ENCODE measurements around the gene RPL37A.

The RPL37A gene

GRCh38 chr2:216537366-216537765 lies 38.7 kb downstream of the RPL37A start:
- no peak for DNase-seq
- no peak for TF ChIP-seq POLR2A (IDR thresholded peaks at IDR 0.05; ENCODE audit: low read length)
- TF ChIP-seq GATA1 (IDR thresholded peaks at IDR 0.05; ENCODE audit: low read depth, low read length): no peak

GRCh38 chr2:216538538-216538937 lies 39.9 kb downstream of the RPL37A start:
- TF ChIP-seq POLR2A (IDR thresholded peaks at IDR 0.05; ENCODE audit: low read length): no peak
- no peak for TF ChIP-seq GATA1 (IDR thresholded peaks at IDR 0.05; ENCODE audit: low read depth, low read length)
- no peak for DNase-seq

DNA sequence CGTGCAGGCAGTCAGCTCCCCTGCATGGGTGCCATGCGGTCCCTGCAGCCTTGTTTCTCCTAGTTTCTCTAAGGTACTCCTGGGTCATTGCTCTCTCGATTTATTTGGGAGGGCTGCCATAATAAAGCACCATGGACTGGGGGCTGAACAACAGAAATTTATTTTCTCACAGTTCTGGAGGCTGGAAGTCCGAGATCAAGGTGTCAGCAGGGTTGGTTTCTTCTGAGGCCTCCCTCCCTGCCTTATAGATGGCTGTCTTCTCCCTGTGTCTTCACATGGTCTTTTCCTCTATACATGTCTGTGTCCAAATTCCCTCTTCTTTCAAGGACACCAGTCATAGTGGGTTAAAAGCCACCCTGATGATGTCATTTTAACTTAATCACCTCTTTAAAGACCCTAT lies 40.5 kb downstream of the RPL37A start:
- DNase-seq: no peak
- TF ChIP-seq GATA1 (IDR thresholded peaks at IDR 0.05; ENCODE audit: low read depth, low read length) (no peak), POLR2A (IDR thresholded peaks at IDR 0.05; ENCODE audit: low read length) (no peak)

GRCh38 chr2:216539791-216540241 lies 41.2 kb downstream of the RPL37A start:
- DNase-seq: no peak

DNA sequence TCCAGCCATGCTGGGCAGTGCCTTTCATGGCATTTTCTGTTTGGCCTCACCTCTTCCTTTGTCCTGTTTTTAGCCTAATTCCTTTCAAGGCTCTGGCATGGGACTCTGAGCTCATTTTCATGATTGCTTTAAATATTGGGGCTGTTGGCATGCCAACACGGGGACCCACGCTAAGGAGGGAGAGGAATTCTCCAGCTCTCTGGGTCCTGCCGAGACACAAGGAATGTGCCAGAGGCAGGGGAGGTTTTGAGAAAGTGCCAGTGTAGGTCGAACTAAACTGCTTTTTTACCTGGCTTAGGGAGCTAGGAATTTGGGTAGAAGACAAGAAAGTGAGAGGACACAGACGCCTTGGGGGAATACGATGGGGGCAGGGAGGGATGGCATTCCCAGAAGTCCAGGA lies 42.3 kb downstream of the RPL37A start:
- TF ChIP-seq POLR2A (IDR thresholded peaks at IDR 0.05; ENCODE audit: low read length): no peak
- TF ChIP-seq GATA1 (IDR thresholded peaks at IDR 0.05; ENCODE audit: low read depth, low read length): no peak
- no peak for DNase-seq

More at GRCh38 chr2:216539791-216540241, 41.2 kb downstream of the RPL37A start:
- no peak for TF ChIP-seq GATA1 (IDR thresholded peaks at IDR 0.05; ENCODE audit: low read depth, low read length)
- no peak for TF ChIP-seq POLR2A (IDR thresholded peaks at IDR 0.05; ENCODE audit: low read length)

GRCh38 chr2:216541505-216541904 lies 42.9 kb downstream of the RPL37A start:
- TF ChIP-seq POLR2A (IDR thresholded peaks at IDR 0.05; ENCODE audit: low read length): no peak
- no peak for TF ChIP-seq GATA1 (IDR thresholded peaks at IDR 0.05; ENCODE audit: low read depth, low read length)
- no peak for DNase-seq

DNA sequence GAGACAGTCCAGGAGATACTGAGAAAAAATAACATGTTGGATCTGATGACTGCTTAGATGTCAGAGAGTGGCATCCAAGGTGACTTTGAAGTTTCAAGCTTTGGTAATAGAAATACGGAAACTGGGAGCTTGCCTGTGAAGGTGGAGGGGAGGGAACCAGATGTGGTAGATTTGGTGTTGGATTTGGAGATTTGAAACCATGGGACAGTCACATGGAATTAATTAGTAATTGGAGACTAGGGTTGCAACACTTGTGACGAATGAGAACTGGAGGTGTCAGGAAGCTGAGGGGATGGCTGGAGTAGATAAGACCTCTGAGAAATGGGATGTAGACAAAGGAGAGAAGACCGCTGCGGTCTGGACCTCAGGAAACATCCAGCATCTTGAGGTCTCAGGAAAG lies 46.7 kb downstream of the RPL37A start:
- no peak for DNase-seq
- TF ChIP-seq GATA1 (IDR thresholded peaks at IDR 0.05; ENCODE audit: low read depth, low read length) (no peak), POLR2A (IDR thresholded peaks at IDR 0.05; ENCODE audit: low read length) (no peak)

- DNase-seq: no peak
These were observed 47.6 kb downstream of the RPL37A start for GRCh38 chr2:216546241-216546640.

GRCh38 chr2:216546641-216547403 lies 48.2 kb downstream of the RPL37A start:
- TF ChIP-seq POLR2A (IDR thresholded peaks at IDR 0.05; ENCODE audit: low read length) (no peak), GATA1 (IDR thresholded peaks at IDR 0.05; ENCODE audit: low read depth, low read length) (no peak)
- DNase-seq: no peak

More at GRCh38 chr2:216546241-216546640, 47.6 kb downstream of the RPL37A start:
- TF ChIP-seq GATA1 (IDR thresholded peaks at IDR 0.05; ENCODE audit: low read depth, low read length): no peak
- TF ChIP-seq POLR2A (IDR thresholded peaks at IDR 0.05; ENCODE audit: low read length): no peak

DNA sequence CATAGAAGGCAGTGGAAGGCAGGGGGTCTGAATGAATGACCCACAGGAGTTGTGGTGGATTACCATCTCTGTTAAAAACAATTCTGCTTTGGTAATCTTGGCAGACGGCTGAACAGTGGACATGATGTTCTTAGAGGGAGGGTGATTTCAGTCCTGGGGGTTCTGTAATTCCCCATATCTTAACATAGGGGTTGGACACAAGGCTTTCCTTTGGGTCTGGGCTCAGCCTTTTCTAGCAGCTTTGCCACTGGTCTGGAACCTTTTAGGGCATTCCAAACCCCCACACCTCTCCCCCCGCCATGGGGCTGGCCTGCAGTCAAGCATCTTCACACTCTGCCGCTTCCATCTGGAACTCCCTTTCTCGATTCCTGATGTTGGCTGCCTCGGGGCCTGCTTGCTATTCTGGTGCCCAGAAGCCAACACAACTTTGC lies 50.3 kb downstream of the RPL37A start:
- no peak for DNase-seq
- TF ChIP-seq GATA1 (IDR thresholded peaks at IDR 0.05; ENCODE audit: low read depth, low read length) (no peak), POLR2A (IDR thresholded peaks at IDR 0.05; ENCODE audit: low read length) (no peak)

DNA sequence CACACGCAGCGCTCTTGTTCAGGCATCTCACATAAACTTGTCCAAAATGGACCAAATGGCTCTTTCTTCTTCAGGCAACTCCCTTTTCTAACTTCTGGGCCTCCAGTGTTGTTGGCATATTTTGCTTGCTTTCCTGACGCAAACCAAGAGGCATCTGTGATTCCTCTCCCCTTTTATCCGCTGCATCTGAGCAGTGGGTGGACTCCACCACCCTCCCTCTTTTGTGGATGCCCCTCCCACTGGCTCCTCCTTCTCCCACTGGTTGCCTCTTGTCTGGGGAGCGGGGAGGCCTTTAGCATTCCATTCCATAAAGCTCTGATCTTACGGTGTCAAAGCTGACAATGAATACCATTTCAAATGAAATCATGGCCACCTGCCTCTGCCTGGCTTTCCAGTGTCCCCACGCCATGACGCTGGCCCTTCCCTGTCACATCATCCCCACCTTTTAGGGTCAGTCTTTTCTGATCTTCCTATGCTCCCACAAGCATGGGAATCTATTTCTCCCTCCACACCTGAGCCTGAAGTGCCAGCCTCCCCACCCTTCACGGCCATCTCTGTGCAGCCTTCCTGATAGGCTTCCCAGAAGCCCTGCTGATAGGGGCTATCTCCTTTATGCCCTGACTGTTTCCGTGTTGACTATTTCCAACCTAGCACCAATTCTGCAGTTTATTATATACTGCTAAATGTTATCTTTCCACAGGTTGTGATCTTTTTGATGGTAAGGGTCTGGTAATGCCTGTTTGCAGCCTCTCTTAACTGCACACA lies 51.5 kb downstream of the RPL37A start:
- no peak for DNase-seq
- TF ChIP-seq POLR2A (IDR thresholded peaks at IDR 0.05; ENCODE audit: low read length) (no peak), GATA1 (IDR thresholded peaks at IDR 0.05; ENCODE audit: low read depth, low read length) (no peak)

DNA sequence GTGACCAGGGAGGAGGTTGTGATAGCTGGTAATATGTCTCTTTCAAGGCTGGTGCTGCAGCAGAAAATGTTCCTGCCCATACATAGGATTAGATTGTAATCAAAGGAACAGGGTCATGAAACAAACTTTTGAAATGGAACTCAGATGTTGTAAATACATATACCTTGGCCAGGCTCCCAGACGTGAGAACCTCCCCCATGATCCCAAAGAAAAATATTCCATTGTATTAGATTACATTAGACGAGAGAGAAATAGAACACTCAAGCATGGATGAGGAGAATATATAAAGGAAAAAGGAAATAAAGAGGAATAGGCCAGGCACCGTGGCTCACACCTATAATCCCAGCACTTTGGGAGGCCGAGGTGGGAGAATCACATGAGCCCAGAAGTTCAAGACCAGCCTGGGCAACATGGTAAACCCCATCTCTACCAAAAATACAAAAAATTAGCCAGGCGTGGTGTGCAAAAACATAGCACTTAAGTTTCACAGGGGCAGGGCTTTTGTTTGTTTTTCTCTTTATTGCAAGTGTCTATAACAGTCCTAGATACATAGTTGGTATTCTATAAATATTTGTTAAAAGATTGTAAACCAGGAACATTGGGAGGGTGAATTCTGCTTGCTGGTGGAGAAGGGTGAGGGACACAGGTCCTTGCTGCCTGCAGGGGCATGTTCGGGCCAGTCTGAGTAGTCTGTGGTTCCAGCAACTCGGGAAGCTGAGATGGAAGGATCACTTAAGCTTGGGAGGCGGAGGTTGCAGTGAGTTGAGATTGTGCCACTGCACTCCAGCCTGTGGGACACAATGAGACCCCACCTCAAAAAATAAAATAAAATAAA lies 52.8 kb downstream of the RPL37A start:
- DNase-seq: no peak
- TF ChIP-seq POLR2A (IDR thresholded peaks at IDR 0.05; ENCODE audit: low read length) (no peak), GATA1 (IDR thresholded peaks at IDR 0.05; ENCODE audit: low read depth, low read length) (no peak)

GRCh38 chr2:216553093-216553478 lies 54.4 kb downstream of the RPL37A start:
- DNase-seq: no peak
- TF ChIP-seq POLR2A (IDR thresholded peaks at IDR 0.05; ENCODE audit: low read length): no peak
- no peak for TF ChIP-seq GATA1 (IDR thresholded peaks at IDR 0.05; ENCODE audit: low read depth, low read length)

All from erythroblast (primary cell).